SU-DHL-6 (cell line): Measurements from ENCODE around the gene RHOT2.
A peak's percentile ranks its signal among the peaks of the same experiment; 100 is the strongest.

Experiments
- CTCF ChIP-seq: fragments of 200-600 bp; sonication (generic); IDR thresholded peaks from one replicate; pipeline ENCODE4 v1.5.1; 2017; ENCODE audit warnings: antibody characterized with exemption, mild to moderate bottlenecking, low read length, moderate library complexity; ENCODE audit not compliant: insufficient read depth, poor library complexity, severe bottlenecking
- EZH2phosphoT487 ChIP-seq: fragments of 200-600 bp; sonication (generic), shearing (Covaris generic); conservative IDR thresholded peaks from 2 replicates; pipeline ENCODE4 v1.6.1; 2018; ENCODE audit warnings: mild to moderate bottlenecking, antibody characterized with exemption, low read length, moderate library complexity, mixed read lengths

DNA sequence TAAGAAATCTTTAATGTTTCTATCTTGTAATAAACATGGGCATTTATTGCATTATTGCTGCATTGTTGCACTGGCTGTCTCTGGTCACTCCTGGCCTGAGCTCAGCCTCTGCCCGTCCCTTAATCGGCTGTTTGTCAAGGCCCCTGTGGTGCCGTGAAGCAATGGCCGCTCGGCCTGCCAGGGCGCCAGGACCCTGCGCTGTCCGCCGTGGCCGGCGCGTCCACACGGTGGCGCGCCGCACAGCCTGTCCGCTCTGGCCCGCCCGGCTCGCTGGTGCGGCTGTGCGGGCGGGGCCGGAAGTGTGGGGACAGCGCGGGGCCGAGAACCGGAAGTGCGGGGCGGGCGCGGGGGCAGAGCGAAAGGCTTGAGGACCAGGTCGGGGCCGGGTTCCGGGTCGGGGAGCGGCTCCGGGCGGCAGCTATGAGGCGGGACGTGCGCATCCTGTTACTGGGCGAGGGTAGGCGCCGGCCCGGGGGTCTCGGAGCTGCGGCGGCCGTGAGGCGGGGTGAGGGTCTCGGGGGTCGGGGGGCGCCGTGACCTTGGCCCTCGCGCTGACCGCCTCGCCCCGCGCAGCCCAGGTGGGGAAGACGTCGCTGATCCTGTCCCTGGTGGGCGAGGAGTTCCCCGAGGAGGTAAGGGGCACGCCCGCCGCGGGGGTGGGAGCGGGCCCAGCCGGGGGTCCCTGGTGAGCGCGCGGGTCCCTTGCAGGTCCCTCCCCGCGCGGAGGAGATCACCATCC lies at the start of gene RHOT2:
- TF ChIP-seq CTCF (peak; percentile 90), EZH2phosphoT487 (no peak)
